NAMALWA (cell line): ENCODE measurements around the gene FBXW4.
A peak's percentile ranks its signal among the peaks of the same experiment; 100 is the strongest.

ENCODE experiments used
- DNase-seq: peaks from one replicate; pipeline ENCODE4 v3.0.0-alpha.2; 2015; ENCODE audit warnings: low spot score

FBXW4 gene

GRCh38 chr10:101566333-101567164 lies 128.4 kb downstream of the FBXW4 start:
- peak; percentile 28 for DNase-seq

- no peak for DNase-seq
Observed at GRCh38 chr10:101565936-101566332, 129.0 kb downstream of the FBXW4 start.

- DNase-seq = no peak
Observed at GRCh38 chr10:101565370-101565900, 129.5 kb downstream of the FBXW4 start.

DNA sequence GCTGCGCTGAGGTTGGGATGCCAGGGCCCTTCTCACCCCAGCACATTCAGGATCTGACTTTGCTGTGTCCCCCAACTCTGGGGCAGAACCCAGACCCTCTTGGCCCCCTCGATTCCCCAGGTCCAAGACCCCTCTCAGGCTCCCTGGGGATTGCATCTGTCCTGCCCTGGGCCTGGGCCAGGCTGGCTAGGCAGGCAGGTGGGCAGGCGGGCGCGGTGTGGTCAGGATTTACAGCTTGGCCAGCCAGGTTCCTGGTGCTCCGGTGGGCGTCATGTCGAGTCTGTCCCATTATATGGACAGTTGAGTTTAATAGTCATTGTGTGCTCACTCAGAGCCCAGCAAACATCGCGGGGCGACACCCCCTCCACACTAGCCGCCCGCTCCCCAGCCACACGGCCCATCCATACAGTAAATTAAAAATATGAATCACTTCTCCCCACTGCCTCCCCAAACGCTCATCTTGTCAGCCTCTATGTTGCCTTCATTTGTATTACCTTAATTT lies 130.4 kb downstream of the FBXW4 start:
- DNase-seq = no peak

GRCh38 chr10:101563497-101564040 lies 131.4 kb downstream of the FBXW4 start:
- DNase-seq = no peak

GRCh38 chr10:101563007-101563406 lies 132.0 kb downstream of the FBXW4 start:
- DNase-seq = no peak

DNA sequence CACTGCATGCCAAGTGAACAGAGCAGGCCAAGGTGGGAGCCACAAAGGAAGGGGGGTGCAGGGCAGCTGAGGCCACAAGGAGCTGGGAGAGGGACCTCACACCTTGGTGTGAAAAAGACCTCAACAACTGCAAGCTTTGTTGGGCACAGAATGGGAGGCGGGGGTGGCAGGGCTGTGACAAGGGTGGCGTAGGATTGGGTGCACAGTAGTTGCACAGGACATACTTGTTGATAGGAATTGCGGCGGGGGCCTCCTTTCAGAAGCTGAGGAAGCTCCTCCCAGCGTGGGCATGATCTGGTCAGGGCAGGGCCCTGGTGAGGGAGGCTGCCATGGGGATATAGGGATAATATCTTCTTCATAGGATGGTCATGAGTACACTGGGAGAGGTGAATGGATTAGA lies 132.7 kb downstream of the FBXW4 start:
- no peak for DNase-seq

GRCh38 chr10:101561068-101561915 lies 133.7 kb downstream of the FBXW4 start:
- DNase-seq = no peak
